Measurements from ENCODE around the gene MAPKAP1.

- TF ChIP-seq POLR2AphosphoS5 (IDR thresholded peaks at IDR 0.05; ENCODE audit: insufficient read depth in 1 of 2, low read depth in 1 of 2), result no peak
- no peak for TF ChIP-seq CTCF (IDR thresholded peaks at IDR 0.05)
Measured at GRCh38 chr9:125679597-125680189, 27.3 kb downstream of the MAPKAP1 start.

Measured in vagina (tissue), 2 donors.